GM12878 (cell line): ENCODE results near the gene LMAN1L. TPM values are rescaled to one million over a fixed set of nuclear protein-coding genes. Genes with fewer than 3 reads are reported as not detected.

ENCODE experiments used
- ATF7 ChIP-seq: fragments of 450-650 bp; IDR thresholded peaks from 2 replicates; pipeline ENCODE4 v1.6.1; 2016; ENCODE audit warnings: low read depth, mild to moderate bottlenecking
- BCLAF1 ChIP-seq: fragments of 450-650 bp; IDR thresholded peaks from 2 replicates; pipeline ENCODE4 v1.6.1; 2017; ENCODE audit warnings: antibody characterized with exemption, mild to moderate bottlenecking, moderate library complexity
- BRCA1 ChIP-seq: IDR thresholded peaks from 2 replicates; pipeline ENCODE4 v1.6.1; 2011; ENCODE audit warnings: low read depth, low read length, improper control_type of control experiment
- ELK1 ChIP-seq: IDR thresholded peaks from 2 replicates; pipeline ENCODE4 v1.6.1; 2012; ENCODE audit warnings: low read depth, low read length, improper control_type of control experiment
- IRF5 ChIP-seq: fragments of 450-650 bp; IDR thresholded peaks from 2 replicates; pipeline ENCODE4 v1.6.1; 2017; ENCODE audit warnings: borderline replicate concordance
- MLLT1 ChIP-seq: fragments of 450-650 bp; IDR thresholded peaks from 2 replicates; pipeline ENCODE4 v1.6.1; 2016; ENCODE audit warnings: mild to moderate bottlenecking
- NR2C1 ChIP-seq: fragments of 450-650 bp; IDR thresholded peaks from 2 replicates; pipeline ENCODE4 v1.6.1; 2017; ENCODE audit warnings: antibody characterized with exemption, mild to moderate bottlenecking, moderate library complexity
- NRF1 ChIP-seq: conservative IDR thresholded peaks from 2 replicates; pipeline ENCODE4 v1.6.1; 2011; ENCODE audit warnings: mild to moderate bottlenecking, low read depth, low read length, improper control_type of control experiment
- PAX8 ChIP-seq: fragments of 450-650 bp; IDR thresholded peaks from 2 replicates; pipeline ENCODE4 v1.6.1; 2017; ENCODE audit warnings: mild to moderate bottlenecking, moderate library complexity
- POU2F2 ChIP-seq: IDR thresholded peaks from 3 replicates; pipeline ENCODE4 v1.6.1; 2011; ENCODE audit warnings: low read depth, mild to moderate bottlenecking, low read length, borderline replicate concordance
- SKIL ChIP-seq: fragments of 450-650 bp; IDR thresholded peaks from 2 replicates; pipeline ENCODE4 v1.6.1; 2017; ENCODE audit warnings: mild to moderate bottlenecking, low read depth, inconsistent platforms; ENCODE audit not compliant: poor library complexity, severe bottlenecking
- SMAD5 ChIP-seq: IDR thresholded peaks from 2 replicates; pipeline ENCODE4 v1.6.1; 2016; ENCODE audit warnings: antibody characterized with exemption, low read depth
- SP1 ChIP-seq: IDR thresholded peaks from one replicate; pipeline ENCODE4 v1.6.1; 2011; ENCODE audit warnings: low read depth, low read length
- SREBF1 ChIP-seq: IDR thresholded peaks from 2 replicates; pipeline ENCODE4 v1.6.1; 2012; ENCODE audit warnings: mild to moderate bottlenecking, low read length
- TCF12 ChIP-seq: IDR thresholded peaks from 2 replicates; pipeline ENCODE4 v1.6.1; 2011; ENCODE audit warnings: low read depth, mild to moderate bottlenecking, low read length
- TCF3 ChIP-seq: IDR thresholded peaks from 2 replicates; pipeline ENCODE4 v1.6.1; 2012; ENCODE audit warnings: low read depth, mild to moderate bottlenecking, low read length, borderline replicate concordance; ENCODE audit not compliant: insufficient read depth
- USF1 ChIP-seq: IDR thresholded peaks from 2 replicates; pipeline ENCODE4 v1.6.1; 2011; ENCODE audit warnings: borderline replicate concordance, low read depth, mild to moderate bottlenecking, moderate library complexity, mixed read lengths, low read length; ENCODE audit not compliant: insufficient read depth; ENCODE audit errors: extremely low read length
- ZNF384 ChIP-seq: IDR thresholded peaks from 2 replicates; pipeline ENCODE4 v1.6.1; 2012; ENCODE audit warnings: low read depth, mild to moderate bottlenecking, low read length, improper control_type of control experiment, borderline replicate concordance
- polyA plus RNA-seq, 11 experiments: library from polyadenylated mRNA; depleted of rRNA in 4 of 11; unstranded in 6 of 11; stranded (reverse) in 5 of 11; fragments of >200 nt; fragmentation: Nextera tagmentation in 4 of 11; fragmentation: Illumina TruSeq in 1 of 11; extraction: Ambion mirVana in 4 of 11; extraction: Trizol in 1 of 11; gene quantifications; 1 replicate in 1 of 11; 2 replicates in 10 of 11; pipeline versions ENCODE4 v1.2.1 to v1.2.3, GENCODE V29; 2011 to 2016; ENCODE audit warnings: inconsistent platforms in 2 of 11, missing spikeins in 2 of 11, low read depth in 1 of 11
- total RNA-seq, 4 experiments: library from RNA; depleted of rRNA in 3 of 4; stranded (reverse); fragments of >200 nt in 3 of 4; fragmentation: Illumina TruSeq in 1 of 4; extraction: Trizol in 1 of 4; gene quantifications; 2 replicates each; pipeline versions ENCODE4 v1.2.1 to v1.2.3, GENCODE V29; 2013 to 2021

The LMAN1L gene
- total and polyA plus RNA-seq, 10 of the 15 experiments (the other 5 are each of a cell fraction or from before 2014, with no cell fraction given) = not detected

GRCh38 chr15:74781431-74782258, 31.0 kb upstream of the LMAN1L start, which contains the start of gene CSK (continued):
- TF ChIP-seq BCLAF1 = no peak
- no peak for TF ChIP-seq NR2C1
- no peak for TF ChIP-seq SREBF1
- TF ChIP-seq SKIL = no peak
- TF ChIP-seq PAX8 = no peak
- no peak for TF ChIP-seq SP1
- TF ChIP-seq BRCA1 = no peak
- TF ChIP-seq NRF1 = peak; percentile 57
- peak; percentile 46; the same call in 1 of the 2 replicates for TF ChIP-seq TCF12
- no peak for TF ChIP-seq ELK1
- TF ChIP-seq MLLT1 = peak; percentile 62
- no peak for TF ChIP-seq ATF7
- TF ChIP-seq IRF5 = no peak
- no peak; the same call in 1 of the 2 replicates for TF ChIP-seq SMAD5
- no peak for TF ChIP-seq USF1
- no peak for TF ChIP-seq POU2F2
- no peak for TF ChIP-seq TCF3
- no peak for TF ChIP-seq ZNF384
